Epidermal melanocyte (primary cell): ENCODE data around the gene CCT3.
"Not testable (repeated sequence)": the region's sequence is repeated elsewhere in the genome, so short reads cannot be mapped to it uniquely, and the experiment has no call there.

Experiments
- DNase-seq: peaks from one replicate; pipeline ENCODE4 v3.0.0; 2011; ENCODE audit warnings: low spot score; ENCODE audit not compliant: insufficient read length

CCT3 gene

GRCh38 chr1:156337052-156337887 lies 822 bp downstream of the CCT3 start:
- no peak for DNase-seq

GRCh38 chr1:156336242-156336641 lies 1.9 kb downstream of the CCT3 start:
- no peak for DNase-seq

GRCh38 chr1:156323179-156323578 lies 14.9 kb downstream of the CCT3 start:
- DNase-seq = not testable (repeated sequence)

GRCh38 chr1:156320560-156320959 lies 17.5 kb downstream of the CCT3 start:
- DNase-seq = no peak

- peak; percentile 43 for DNase-seq
Measured at GRCh38 chr1:156319664-156320063, 18.4 kb downstream of the CCT3 start.

- DNase-seq = no peak
Measured at GRCh38 chr1:156316909-156317308, 21.2 kb downstream of the CCT3 start.

- DNase-seq = no peak
Measured at GRCh38 chr1:156310962-156311361, 27.1 kb downstream of the CCT3 start.

- no peak for DNase-seq
Measured at GRCh38 chr1:156308078-156308477, 30.0 kb downstream of the CCT3 start.

GRCh38 chr1:156305215-156305614 lies 32.9 kb downstream of the CCT3 start:
- DNase-seq = no peak

- DNase-seq = no peak
Measured at GRCh38 chr1:156303241-156303640, 34.9 kb downstream of the CCT3 start.

- DNase-seq = no peak
Measured at GRCh38 chr1:156298852-156299357, 39.2 kb downstream of the CCT3 start, which contains the start of gene VHLL. VHLL (minus strand) TSS chr1:156299307; CDS start chr1:156299189, 118 bp downstream.

GRCh38 chr1:156295391-156295947 lies 42.6 kb downstream of the CCT3 start, which contains the start of gene GLMP:
GLMP (minus strand) TSS chr1:156295679; CDS start chr1:156295645, 34 bp downstream.
- peak; percentile 83 for DNase-seq

- no peak for DNase-seq
Measured at GRCh38 chr1:156293895-156294294, 44.2 kb downstream of the CCT3 start.

- no peak for DNase-seq
Measured at GRCh38 chr1:156293098-156293434, 45.0 kb downstream of the CCT3 start.

GRCh38 chr1:156291226-156292061 lies 46.6 kb downstream of the CCT3 start:
- peak; percentile 42 for DNase-seq

GRCh38 chr1:156289857-156290256 lies 48.2 kb downstream of the CCT3 start:
- no peak for DNase-seq

- DNase-seq = no peak
Measured at GRCh38 chr1:156286061-156286460, 52.0 kb downstream of the CCT3 start.

- DNase-seq = no peak
Measured at GRCh38 chr1:156285437-156285836, 52.7 kb downstream of the CCT3 start.

- no peak for DNase-seq
Measured at GRCh38 chr1:156284757-156285156, 53.3 kb downstream of the CCT3 start.

GRCh38 chr1:156284112-156284511 lies 54.0 kb downstream of the CCT3 start, which contains the start of gene TMEM79:
TMEM79 (plus strand) TSS chr1:156284325; CDS start chr1:156285227, 902 bp downstream.
- DNase-seq = no peak

- no peak for DNase-seq
Measured at GRCh38 chr1:156283521-156283920, 54.6 kb downstream of the CCT3 start.
